SHP77 treated with DMSO at 0.1 percent for 48 hours (cell line): ENCODE data around the gene STX1B.
A peak's percentile ranks its signal among the peaks of the same experiment; 100 is the strongest.

Source experiments
- DNase-seq: peaks from one replicate; lab custom pipeline; 2025; lab: John Stamatoyannopoulos, UW

Gene STX1B

DNA sequence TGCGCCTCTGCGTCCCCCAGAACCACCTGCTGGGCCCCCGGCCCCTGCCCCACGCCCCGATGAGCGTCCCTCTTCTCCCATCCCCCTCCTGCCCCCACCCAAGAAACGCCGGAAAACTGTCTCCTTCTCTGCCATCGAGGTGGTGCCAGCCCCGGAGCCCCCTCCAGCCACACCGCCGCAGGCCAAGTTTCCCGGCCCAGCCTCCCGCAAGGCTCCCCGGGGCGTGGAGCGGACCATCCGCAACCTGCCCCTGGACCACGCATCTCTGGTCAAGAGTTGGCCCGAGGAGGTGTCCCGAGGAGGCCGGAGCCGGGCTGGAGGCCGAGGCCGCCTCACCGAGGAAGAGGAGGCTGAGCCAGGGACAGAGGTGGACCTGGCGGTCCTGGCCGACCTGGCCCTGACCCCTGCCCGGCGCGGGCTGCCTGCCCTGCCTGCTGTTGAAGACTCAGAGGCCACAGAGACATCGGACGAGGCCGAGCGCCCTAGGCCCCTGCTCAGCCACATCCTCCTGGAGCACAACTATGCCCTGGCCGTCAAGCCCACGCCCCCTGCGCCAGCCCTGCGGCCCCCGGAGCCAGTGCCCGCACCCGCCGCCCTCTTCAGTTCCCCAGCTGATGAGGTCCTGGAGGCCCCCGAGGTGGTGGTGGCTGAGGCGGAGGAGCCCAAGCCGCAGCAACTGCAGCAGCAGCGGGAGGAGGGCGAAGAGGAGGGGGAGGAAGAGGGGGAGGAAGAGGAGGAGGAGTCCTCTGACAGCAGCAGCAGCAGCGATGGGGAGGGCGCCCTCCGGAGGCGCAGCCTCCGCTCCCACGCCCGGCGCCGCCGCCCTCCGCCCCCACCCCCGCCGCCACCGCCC is 31.0 kb downstream of the STX1B start:
- DNase-seq, result no peak

DNA sequence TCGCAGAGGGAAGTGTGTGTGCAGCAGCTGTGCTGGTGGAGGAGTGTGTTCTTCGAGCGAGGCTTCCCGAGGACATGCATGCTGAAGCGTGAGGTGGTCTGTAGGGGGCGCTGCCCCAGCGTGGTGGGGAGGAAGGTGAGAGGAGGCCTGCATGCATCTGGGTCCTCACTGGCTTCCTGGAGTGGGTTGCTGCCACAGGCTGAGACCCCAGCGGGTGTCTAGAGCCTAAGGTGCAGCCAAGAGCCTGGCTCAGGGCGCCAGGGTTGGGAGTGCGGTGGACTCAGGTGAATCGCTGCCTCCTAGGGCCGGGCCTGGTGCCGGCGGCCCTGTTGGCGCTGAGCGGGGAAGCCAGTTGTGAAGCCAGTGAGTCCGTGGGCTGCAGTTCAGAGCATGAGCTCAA is 32.9 kb downstream of the STX1B start:
- no peak for DNase-seq

DNA sequence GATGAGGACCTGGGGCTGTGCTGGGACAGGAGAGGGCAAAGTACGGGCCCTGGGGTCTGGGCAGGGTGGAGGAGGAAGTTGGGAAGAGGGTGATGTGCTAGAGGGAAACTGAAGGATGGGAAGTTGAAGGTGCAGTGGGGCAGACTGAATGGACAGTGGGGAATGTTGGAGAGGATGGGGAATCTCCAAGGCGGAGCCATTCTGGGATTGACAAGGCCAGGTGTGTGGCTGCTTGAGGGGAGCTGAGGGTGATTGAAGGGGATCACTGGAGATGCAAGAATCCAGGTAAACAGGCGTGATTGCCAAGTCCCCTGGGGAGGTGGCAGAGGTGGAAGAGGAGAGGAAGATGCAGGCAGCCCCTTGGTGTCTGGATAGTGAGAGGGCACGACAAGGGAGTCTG is 34.0 kb downstream of the STX1B start:
- no peak for DNase-seq

- DNase-seq, result no peak
Observed at GRCh38 chr16:30974348-30974747, 36.1 kb downstream of the STX1B start.

DNA sequence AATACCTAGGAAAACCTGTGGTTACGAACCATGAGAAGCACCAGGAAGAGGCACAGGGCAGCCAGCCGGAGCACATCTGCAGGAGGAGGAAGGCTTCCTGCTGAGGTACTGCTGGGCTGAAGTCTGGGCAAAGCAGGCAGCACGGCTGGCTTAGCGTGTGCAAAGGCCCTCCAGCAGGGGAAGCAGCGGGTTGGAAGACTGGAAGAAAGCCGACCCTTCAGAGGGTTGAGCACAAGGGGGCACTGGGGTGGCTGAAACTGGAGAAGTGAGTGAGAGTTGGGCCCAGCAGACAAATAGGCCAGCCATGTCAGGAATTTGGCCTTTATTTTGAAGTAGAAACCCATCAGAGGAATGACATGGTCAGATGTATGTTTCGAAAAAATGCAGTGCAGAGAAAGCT is 37.6 kb downstream of the STX1B start:
- DNase-seq, result no peak

DNA sequence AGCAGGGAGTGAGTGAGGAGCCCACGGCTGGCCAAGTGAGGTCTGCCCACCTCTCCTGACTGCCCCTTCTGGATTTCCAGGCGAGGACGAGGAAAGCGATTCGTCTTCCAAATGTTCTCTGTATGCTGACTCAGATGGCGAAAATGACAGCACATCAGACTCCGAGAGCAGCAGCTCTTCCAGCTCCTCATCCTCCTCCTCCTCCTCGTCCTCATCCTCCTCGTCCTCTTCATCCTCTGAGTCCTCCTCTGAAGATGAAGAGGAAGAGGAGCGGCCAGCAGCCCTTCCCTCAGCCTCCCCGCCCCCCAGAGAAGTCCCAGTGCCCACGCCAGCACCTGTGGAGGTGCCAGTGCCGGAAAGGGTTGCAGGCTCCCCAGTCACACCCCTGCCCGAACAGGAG is 39.1 kb downstream of the STX1B start:
- no peak for DNase-seq

DNA sequence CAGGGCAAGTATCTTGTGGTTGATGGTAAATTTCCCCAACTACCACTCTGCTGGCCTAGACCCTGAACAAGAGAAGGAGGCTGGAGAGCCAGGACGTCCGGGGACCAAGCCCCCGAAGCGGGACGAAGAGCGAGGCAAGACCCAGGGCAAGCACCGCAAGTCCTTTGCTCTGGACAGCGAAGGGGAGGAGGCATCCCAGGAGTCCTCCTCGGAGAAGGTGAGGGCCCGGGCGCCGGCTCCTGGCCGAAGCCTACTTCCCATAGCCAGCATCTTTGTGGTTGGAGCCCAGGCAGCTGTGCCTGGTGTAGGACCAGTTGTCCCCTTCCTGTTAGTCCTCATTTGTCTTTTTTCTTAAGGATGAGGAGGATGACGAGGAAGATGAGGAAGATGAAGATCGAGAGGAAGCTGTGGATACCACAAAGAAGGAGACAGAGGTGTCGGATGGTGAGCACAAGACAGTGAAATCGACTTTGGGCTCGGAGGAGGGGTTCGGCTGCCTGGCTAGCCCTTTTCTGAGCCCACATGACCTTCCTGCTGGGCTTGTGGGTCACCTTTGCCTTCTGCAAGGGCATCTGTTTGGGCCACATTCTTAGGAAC is 41.1 kb downstream of the STX1B start:
- no peak for DNase-seq

DNA sequence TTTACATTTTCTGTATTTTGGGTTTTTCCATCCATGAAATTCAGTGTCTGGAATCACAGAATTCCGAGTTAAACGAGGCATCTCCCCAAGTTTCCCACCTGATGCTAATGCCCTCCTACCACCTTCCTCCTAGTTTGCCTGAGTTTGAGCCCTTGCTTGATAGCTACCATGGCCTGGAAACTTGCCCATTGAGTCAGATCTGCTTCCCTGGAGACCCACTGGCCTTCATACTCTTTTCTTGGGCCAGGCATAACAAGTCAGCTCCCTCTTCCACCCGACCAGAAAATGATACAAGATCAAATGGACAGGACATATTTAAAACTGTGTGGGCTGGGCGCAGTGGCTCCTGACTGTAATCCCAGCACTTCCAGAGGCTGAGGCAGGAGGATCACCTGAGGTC is 42.6 kb downstream of the STX1B start:
- no peak for DNase-seq

- no peak for DNase-seq
Observed at GRCh38 chr16:30966033-30966619, 44.3 kb downstream of the STX1B start.

- DNase-seq, result no peak
Observed at GRCh38 chr16:30965436-30965835, 45.0 kb downstream of the STX1B start.

GRCh38 chr16:30964574-30965226 is 45.7 kb downstream of the STX1B start:
- DNase-seq, result no peak

DNA sequence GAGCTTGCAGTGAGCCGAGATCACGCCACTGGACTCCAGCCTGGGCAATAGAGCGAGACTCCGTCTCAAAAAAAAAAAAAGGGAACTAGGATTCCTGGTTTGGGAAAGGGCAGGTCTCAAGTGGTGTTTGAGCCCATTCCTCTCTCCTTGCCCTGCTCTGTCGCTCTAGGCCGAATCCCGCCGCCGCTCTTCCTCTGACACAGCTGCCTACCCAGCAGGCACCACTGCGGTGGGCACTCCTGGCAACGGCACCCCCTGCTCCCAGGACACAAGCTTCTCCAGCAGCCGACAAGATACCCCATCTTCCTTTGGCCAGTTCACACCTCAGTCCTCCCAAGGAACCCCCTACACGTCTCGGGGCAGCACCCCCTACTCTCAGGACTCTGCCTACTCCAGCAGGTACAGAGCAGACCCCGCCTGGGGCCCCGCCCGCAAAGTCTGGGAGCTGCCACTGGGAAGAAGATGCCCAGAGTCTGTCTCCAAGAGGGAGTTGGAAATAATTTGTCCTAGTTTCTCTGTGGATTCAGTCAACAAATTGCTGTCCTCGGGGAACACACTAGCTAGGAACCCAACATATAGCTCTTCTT is 46.4 kb downstream of the STX1B start:
- DNase-seq, result no peak

DNA sequence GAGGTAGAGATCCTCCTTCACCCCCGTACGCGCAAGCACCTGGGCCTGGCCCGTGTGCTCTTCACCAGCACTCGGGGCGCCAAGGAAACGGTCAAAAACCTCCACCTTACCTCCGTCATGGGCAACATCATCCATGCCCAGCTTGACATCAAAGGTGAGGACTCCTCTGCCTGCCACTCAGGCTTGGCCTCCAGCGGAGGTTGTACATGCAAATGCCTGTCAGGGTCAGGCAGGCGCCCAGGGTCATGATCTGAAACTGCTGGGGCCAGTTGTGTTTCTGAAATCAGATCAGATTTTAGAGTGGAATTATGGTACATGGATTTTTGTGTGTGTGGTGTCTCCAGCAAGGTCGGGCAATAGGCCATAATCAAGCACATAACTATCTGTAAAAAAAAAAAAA is 49.1 kb downstream of the STX1B start:
- no peak for DNase-seq

DNA sequence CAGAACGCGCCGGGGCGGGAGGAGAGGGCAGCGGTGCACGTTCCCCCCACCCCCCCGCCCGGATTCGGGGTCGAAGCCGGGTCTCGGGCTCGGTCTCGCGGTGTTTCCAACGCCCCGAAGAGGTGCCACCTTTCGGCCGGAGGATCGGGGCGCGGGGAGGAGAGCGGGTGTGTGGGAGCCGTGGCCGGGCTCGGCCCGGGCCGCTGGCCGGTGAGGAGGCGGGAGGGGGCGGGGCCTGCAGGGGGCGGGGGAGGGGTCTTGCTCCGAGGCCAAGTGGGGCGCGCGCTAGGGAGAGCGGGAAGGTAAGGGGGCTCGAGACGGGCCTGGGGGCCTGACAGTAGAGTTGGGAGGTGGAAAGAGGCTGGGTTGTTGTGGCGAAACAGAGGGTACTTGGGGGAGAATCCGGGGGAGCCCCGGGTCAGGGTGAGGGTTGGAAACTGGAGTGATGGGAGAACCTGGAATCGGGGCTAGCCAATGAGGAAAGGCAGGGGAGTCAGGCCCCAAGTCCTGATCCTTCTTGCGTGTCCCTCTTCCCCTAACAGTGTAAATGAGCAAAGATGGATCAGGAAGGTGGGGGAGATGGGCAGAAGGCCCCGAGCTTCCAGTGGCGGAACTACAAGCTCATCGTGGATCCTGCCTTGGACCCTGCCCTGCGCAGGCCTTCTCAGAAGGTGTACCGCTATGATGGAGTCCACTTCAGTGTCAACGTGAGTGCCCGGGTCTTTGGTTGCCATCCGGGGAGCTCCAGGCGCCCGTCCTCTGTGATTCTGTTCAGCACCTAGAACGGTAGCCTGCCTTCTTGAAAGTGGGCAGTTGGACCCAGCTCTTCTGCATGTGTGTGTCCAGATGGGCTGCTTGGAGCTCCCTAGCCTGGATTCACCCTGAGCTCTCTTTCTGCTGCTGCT is 52.0 kb downstream of the STX1B start:
- DNase-seq, result no peak

GRCh38 chr16:30957456-30958174 is 52.8 kb downstream of the STX1B start, which contains the start of gene SETD1A:
Gene SETD1A, plus strand, starts transcription at chr16:30957754. Its CDS starts 978 bp downstream, at chr16:30958732.
- DNase-seq, result peak; percentile 82

DNA sequence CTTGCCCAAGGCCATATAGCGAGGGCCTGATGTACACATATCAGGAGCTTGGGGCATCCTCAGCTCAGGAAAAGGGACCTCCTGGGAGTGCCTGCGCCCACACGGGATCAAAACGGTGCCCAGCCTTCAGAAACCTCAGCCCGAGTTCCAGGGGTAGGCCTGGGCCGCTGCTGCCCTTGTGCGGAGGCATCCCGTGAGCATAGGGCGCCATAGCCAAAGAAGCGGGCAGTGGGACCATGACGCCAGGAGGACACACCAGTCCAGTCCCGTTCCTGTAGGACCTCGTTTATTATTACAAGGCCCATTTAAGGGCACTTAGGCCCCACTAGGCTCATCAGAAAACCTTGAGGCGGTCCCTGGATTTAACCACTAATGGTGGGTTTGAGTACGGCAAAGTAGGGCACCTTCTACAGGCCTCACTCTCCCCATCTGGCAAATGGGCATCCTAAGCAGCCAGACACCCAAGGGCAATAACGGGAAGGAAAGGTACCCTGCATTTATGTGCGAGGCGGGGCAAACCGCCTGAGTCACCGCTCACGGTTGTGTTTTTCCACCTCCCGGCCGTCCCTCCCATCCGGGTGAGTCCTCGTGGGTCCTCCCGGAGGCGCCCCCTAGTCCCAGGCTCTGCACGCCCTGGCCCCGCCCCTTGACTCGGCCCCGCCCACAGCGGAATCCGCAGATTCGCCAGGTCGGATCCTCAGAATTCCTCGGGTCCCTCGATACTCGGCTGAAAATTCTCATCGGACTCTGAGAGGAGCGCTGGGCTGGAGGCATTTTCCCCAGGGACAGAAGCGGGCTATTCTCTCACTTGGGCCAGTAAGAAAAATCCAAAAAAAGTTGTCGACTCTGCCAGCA is 53.6 kb downstream of the STX1B start:
- peak; percentile 65 for DNase-seq

DNA sequence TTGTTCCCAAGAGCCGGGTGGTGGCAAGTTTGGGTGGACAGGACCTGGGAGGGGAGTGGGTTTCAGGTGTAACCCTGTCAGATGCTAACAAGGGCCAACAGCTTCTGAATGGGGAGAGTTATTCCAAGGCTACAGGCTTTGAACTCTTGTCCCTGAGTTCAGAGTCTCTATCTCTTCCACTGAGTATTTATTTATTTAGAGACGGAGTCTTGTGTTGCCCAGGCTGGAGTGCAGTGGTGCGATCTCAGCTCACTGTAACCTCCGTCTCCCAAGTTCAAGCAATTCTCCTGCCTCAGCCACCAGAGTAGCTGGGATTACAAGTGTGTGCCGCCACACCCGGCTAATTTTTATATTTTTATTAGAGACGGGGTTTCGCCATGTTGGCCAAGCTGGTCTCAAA is 55.4 kb downstream of the STX1B start:
- DNase-seq, result no peak

DNA sequence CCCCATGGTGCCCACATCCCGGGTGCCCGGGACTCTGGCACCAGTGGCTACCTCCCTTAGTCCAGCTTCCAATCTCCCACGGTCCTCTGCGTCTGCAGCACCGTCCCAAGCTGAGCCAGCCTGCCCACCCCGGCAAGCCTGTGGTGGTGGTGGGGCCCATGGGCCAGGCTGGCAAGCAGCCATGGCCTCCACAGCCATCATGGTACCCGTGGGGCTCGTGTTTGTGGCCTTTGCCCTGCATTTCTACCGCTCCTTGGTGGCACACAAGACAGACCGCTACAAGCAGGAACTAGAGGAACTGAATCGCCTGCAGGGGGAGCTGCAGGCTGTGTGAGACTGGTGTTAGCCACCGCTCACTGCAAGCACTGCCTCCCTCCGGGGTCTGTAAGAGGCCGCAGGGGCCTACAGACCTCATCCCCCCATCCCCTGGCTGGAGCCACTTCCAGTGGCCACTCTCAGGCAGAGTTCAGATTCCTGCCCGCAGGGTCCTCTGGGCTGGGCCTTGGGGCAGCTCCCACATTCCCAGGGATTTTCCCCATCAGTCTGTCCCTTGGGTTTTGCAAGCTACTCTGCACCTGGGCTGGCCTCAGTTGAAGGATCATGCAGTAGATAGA is 56.8 kb downstream of the STX1B start:
- DNase-seq, result peak; percentile 79

- DNase-seq, result no peak
Observed at GRCh38 chr16:30953111-30953510, 57.3 kb downstream of the STX1B start.
